Measurements from ENCODE around the gene RAPGEF2.

RAPGEF2 gene

DNA sequence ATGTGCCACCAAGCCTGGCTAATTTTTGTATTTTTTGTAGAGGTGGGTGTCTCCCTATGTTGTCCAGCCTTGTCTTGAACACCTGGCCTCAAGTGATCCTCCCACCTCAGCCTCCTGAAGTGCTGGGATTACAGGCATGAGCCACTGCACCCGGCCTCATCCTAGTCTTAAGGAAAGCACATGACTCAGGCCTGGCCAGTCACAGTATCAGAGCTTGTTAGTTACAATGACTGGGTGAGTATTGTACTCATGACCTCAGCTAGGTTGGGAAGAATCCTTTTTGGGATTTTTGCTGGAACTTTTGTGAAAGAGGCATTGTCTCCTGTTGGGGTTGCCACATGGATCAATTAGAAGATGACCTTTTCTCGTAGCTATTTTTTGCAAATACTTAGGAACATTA is 292.8 kb downstream of the RAPGEF2 start:
- H3K9me2 ChIP-seq (replicated peaks; ENCODE audit: control insufficient read depth, low read length): no peaks in the 10 kb centered on the region
- H3K4me2 ChIP-seq (ENCODE audit: low read length): no peak overlapping the region
- H3F3A ChIP-seq (ENCODE audit: control insufficient read depth, insufficient read depth): no peaks in the 10 kb centered on the region
- no peaks in the 10 kb centered on the region for H3K4me1 ChIP-seq (ENCODE audit: control insufficient read depth, low read length)
- H3K79me2 ChIP-seq (ENCODE audit: control insufficient read depth, low read length): no peaks in the 10 kb centered on the region
- no peaks in the 10 kb centered on the region for H3K9me3 ChIP-seq (ENCODE audit: control insufficient read depth, insufficient read depth, low read length)
- H3K27me3 ChIP-seq (ENCODE audit: control insufficient read depth, low read length): no peaks in the 10 kb centered on the region
- H3K27ac ChIP-seq (ENCODE audit: low read depth, low read length): no peak overlapping the region
- TF ChIP-seq, protein P1, sequence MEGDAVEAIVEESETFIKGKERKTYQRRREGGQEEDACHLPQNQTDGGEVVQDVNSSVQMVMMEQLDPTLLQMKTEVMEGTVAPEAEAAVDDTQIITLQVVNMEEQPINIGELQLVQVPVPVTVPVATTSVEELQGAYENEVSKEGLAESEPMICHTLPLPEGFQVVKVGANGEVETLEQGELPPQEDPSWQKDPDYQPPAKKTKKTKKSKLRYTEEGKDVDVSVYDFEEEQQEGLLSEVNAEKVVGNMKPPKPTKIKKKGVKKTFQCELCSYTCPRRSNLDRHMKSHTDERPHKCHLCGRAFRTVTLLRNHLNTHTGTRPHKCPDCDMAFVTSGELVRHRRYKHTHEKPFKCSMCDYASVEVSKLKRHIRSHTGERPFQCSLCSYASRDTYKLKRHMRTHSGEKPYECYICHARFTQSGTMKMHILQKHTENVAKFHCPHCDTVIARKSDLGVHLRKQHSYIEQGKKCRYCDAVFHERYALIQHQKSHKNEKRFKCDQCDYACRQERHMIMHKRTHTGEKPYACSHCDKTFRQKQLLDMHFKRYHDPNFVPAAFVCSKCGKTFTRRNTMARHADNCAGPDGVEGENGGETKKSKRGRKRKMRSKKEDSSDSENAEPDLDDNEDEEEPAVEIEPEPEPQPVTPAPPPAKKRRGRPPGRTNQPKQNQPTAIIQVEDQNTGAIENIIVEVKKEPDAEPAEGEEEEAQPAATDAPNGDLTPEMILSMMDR (IDR thresholded peaks at IDR 0.05; ENCODE audit: low read depth, low read length, poor library complexity, severe bottlenecking): no peak
- TF ChIP-seq EZH2phosphoT487 (IDR thresholded peaks at IDR 0.05; ENCODE audit: borderline replicate concordance, low read length): no peak
- H3K4me3 ChIP-seq (ENCODE audit: low read length): no peak overlapping the region
- no peaks in the 10 kb centered on the region for H3K36me3 ChIP-seq (ENCODE audit: control insufficient read depth, low read length)
- no peaks in the 10 kb centered on the region for H4K20me1 ChIP-seq (ENCODE audit: control insufficient read depth, insufficient read depth, low read depth, low read length)

DNA sequence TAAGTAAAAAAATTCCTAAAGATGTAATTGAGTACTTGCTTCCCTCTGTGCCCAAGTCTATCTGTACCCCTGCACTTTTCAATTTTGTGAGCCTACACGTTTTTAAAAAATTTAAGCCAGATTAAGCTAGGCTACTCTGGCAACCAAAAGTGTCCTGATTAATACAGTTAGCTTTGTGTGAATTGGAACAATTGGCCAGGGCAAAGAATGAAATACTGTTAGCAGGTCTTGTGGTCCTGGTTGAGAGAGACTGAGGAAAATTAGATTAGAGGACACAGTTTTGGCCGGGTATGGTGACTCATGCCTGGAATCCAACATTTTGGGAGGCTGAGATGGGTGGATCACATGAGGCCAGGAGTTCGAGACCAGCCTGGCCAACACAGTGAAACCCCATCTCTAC is 293.3 kb downstream of the RAPGEF2 start:
- no peak overlapping the region for H3K4me2 ChIP-seq (ENCODE audit: low read length)
- no peaks in the 10 kb centered on the region for H3K27me3 ChIP-seq (ENCODE audit: control insufficient read depth, low read length)
- no peak overlapping the region for H3K27ac ChIP-seq (ENCODE audit: low read depth, low read length)
- H3K4me1 ChIP-seq (ENCODE audit: control insufficient read depth, low read length): no peaks in the 10 kb centered on the region
- H3K9me3 ChIP-seq (ENCODE audit: control insufficient read depth, insufficient read depth, low read length): no peaks in the 10 kb centered on the region
- TF ChIP-seq EZH2phosphoT487 (IDR thresholded peaks at IDR 0.05; ENCODE audit: borderline replicate concordance, low read length): no peak
- TF ChIP-seq, protein P1 (IDR thresholded peaks at IDR 0.05; ENCODE audit: low read depth, low read length, poor library complexity, severe bottlenecking): no peak
- H3K79me2 ChIP-seq (ENCODE audit: control insufficient read depth, low read length): no peaks in the 10 kb centered on the region
- no peaks in the 10 kb centered on the region for H3K36me3 ChIP-seq (ENCODE audit: control insufficient read depth, low read length)
- H3F3A ChIP-seq (ENCODE audit: control insufficient read depth, insufficient read depth): no peaks in the 10 kb centered on the region
- no peaks in the 10 kb centered on the region for H3K9me2 ChIP-seq (replicated peaks; ENCODE audit: control insufficient read depth, low read length)
- H4K20me1 ChIP-seq (ENCODE audit: control insufficient read depth, insufficient read depth, low read depth, low read length): no peaks in the 10 kb centered on the region
- H3K4me3 ChIP-seq (ENCODE audit: low read length): no peak overlapping the region

DNA sequence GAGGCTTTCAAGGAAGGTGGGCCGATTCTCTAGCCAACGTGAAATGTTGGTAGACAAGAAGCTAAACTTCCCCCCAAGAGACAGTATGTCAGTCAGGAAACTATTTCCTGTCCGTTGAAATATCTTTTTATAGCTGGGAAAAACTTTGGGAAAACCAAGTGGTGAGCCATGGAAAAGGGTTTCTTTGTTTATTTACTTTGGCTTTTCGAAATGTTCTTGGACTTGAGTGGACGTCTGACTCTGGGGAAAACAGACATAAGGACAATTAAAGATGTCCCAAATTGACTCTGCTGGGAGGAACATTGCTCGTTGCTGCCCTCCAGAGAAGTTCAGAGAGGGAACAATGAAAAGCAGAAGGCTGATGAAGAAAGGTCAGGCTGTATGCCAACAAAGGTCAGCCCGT is 295.4 kb downstream of the RAPGEF2 start:
- H3K9me3 ChIP-seq (ENCODE audit: control insufficient read depth, insufficient read depth, low read length): no peaks in the 10 kb centered on the region
- TF ChIP-seq, protein P1 (IDR thresholded peaks at IDR 0.05; ENCODE audit: low read depth, low read length, poor library complexity, severe bottlenecking): no peak
- no peak for TF ChIP-seq EZH2phosphoT487 (IDR thresholded peaks at IDR 0.05; ENCODE audit: borderline replicate concordance, low read length)
- H3K79me2 ChIP-seq (ENCODE audit: control insufficient read depth, low read length): no peaks in the 10 kb centered on the region
- H3K9me2 ChIP-seq (replicated peaks; ENCODE audit: control insufficient read depth, low read length): no peaks in the 10 kb centered on the region
- no peak overlapping the region for H3K27ac ChIP-seq (ENCODE audit: low read depth, low read length)
- H3K4me1 ChIP-seq (ENCODE audit: control insufficient read depth, low read length): no peaks in the 10 kb centered on the region
- no peak overlapping the region for H3K4me3 ChIP-seq (ENCODE audit: low read length)
- no peaks in the 10 kb centered on the region; the same call in 1 of the 2 replicates for H3K27me3 ChIP-seq (ENCODE audit: control insufficient read depth, low read length)
- H3F3A ChIP-seq (ENCODE audit: control insufficient read depth, insufficient read depth): no peaks in the 10 kb centered on the region
- no peaks in the 10 kb centered on the region for H3K36me3 ChIP-seq (ENCODE audit: control insufficient read depth, low read length)
- H3K4me2 ChIP-seq (ENCODE audit: low read length): no peak overlapping the region
- no peaks in the 10 kb centered on the region for H4K20me1 ChIP-seq (ENCODE audit: control insufficient read depth, insufficient read depth, low read depth, low read length)
